ENCODE data around the gene CGREF1.

DNA sequence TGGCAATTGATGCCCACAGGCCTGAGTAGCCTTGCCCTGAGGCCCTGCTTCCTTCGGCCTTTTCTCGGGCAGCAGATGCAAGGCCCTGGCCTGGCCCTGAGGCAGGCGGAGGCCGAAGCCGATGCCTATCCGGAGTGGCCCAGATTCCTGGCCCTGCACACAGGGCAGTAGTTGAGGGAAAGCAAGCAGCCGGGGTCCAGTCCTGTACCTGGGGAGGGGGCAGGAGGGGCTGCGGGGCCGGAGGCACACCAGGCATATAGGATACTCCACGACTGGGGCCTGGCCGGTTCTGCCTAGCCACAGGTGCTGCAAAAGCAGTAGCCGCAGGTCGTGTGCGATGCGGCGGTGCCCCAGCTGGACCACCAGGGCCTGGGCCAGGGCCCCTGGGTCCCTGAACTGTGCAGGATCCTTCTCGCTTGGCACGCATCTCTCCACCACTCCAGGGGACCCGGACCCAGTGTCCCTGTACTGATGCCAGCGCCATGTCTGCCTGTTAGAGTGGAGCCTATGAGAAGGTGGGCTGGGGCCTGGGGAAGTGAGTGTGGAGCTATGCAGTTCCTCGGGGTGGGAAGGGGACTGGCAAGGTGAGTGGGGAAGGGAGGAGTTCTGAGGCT is 18.5 kb upstream of the CGREF1 start:
- TF ChIP-seq, protein P1, sequence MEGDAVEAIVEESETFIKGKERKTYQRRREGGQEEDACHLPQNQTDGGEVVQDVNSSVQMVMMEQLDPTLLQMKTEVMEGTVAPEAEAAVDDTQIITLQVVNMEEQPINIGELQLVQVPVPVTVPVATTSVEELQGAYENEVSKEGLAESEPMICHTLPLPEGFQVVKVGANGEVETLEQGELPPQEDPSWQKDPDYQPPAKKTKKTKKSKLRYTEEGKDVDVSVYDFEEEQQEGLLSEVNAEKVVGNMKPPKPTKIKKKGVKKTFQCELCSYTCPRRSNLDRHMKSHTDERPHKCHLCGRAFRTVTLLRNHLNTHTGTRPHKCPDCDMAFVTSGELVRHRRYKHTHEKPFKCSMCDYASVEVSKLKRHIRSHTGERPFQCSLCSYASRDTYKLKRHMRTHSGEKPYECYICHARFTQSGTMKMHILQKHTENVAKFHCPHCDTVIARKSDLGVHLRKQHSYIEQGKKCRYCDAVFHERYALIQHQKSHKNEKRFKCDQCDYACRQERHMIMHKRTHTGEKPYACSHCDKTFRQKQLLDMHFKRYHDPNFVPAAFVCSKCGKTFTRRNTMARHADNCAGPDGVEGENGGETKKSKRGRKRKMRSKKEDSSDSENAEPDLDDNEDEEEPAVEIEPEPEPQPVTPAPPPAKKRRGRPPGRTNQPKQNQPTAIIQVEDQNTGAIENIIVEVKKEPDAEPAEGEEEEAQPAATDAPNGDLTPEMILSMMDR (tag by site-specific recombination; IDR thresholded peaks at IDR 0.05), result no peak
- no peak for TF ChIP-seq ZNF341 (tag by site-specific recombination; IDR thresholded peaks at IDR 0.05; ENCODE audit: low read depth)
- no peak for TF ChIP-seq ZNF426 (tag by site-specific recombination; IDR thresholded peaks at IDR 0.05)
- no peak for TF ChIP-seq ZNF292 (tag by site-specific recombination; IDR thresholded peaks at IDR 0.05; ENCODE audit: borderline replicate concordance, low read depth)
- TF ChIP-seq, protein P2, sequence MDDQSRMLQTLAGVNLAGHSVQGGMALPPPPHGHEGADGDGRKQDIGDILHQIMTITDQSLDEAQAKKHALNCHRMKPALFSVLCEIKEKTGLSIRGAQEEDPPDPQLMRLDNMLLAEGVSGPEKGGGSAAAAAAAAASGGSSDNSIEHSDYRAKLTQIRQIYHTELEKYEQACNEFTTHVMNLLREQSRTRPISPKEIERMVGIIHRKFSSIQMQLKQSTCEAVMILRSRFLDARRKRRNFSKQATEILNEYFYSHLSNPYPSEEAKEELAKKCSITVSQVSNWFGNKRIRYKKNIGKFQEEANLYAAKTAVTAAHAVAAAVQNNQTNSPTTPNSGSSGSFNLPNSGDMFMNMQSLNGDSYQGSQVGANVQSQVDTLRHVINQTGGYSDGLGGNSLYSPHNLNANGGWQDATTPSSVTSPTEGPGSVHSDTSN (CRISPR knock-in tag; IDR thresholded peaks at IDR 0.05), result no peak
- TF ChIP-seq ZNF274 (IDR thresholded peaks at IDR 0.05; ENCODE audit: low read length), result no peak
- TF ChIP-seq ZNF274 (tag by site-specific recombination; IDR thresholded peaks at IDR 0.05; ENCODE audit: borderline replicate concordance), result no peak
- TF ChIP-seq ZNF311 (tag by site-specific recombination; IDR thresholded peaks at IDR 0.05; ENCODE audit: borderline replicate concordance), result no peak
- TF ChIP-seq ZNF302 (tag by site-specific recombination; IDR thresholded peaks at IDR 0.05; ENCODE audit: low read depth), result no peak
- no peak for TF ChIP-seq ZNF660 (tag by site-specific recombination; IDR thresholded peaks at IDR 0.05)

Measured in HEK293 (cell line).